ENCODE results near the gene CD101. TPM values are rescaled to one million over a fixed set of nuclear protein-coding genes. Genes with fewer than 3 reads are reported as not detected.

Gene CD101
- total and polyA plus RNA-seq, 4 donors, result 2.0 to 17.8 (median 4.4) TPM

GRCh38 chr1:116968724-116969123, 32.8 kb upstream of the CD101 start:
- Histone ChIP-seq H3K9ac (ENCODE audit: insufficient read depth in 1 of 2, low read length in 2 of 2) (no peak overlapping the region), H3K9me3 (ENCODE audit: control insufficient read depth in 4 of 4, insufficient read depth in 3 of 4, low read length in 3 of 4) (peaks cover 0 to 2% (median 0%) of the 10 kb centered on the region in 4 donors), H3K27ac (ENCODE audit: low read depth in 1 of 2, low read length in 1 of 2) (no peak overlapping the region), H3K4me3 (no peak overlapping the region), H3K4me1 (ENCODE audit: control insufficient read depth in 5 of 5, insufficient read depth in 5 of 5, low read length in 5 of 5) (no peaks in the 10 kb centered on the region), H3K36me3 (ENCODE audit: control insufficient read depth in 4 of 4, insufficient read depth in 4 of 4, low read length in 4 of 4) (peaks cover 0 to 11% (median 6%) of the 10 kb centered on the region in 4 donors), H3K27me3 (ENCODE audit: control insufficient read depth in 3 of 3, insufficient read depth in 3 of 3, low read length in 2 of 3) (no peaks in the 10 kb centered on the region)
- ATAC-seq (ENCODE audit: insufficient read depth, low FRiP score), result no peak
- TF ChIP-seq CTCF (IDR thresholded peaks at IDR 0.05; ENCODE audit: control extremely low read depth, extremely low read depth), result no peak
- no peak for DNase-seq
- WGBS, 2 donors, result 83 to 92% methylated on average over 3 of the region's 3 CpGs

GRCh38 chr1:116971258-116971860, 30.2 kb upstream of the CD101 start:
- H3K9me3 ChIP-seq (ENCODE audit: control insufficient read depth in 4 of 4, insufficient read depth in 3 of 4, low read length in 3 of 4), result peaks cover 0 to 6% (median 0%) of the 10 kb centered on the region in 4 donors
- no peaks in the 10 kb centered on the region for H3K27me3 ChIP-seq (ENCODE audit: control insufficient read depth in 3 of 3, insufficient read depth in 3 of 3, low read length in 2 of 3)
- peaks cover 0 to 19% (median 13%) of the 10 kb centered on the region in 4 donors for H3K36me3 ChIP-seq (ENCODE audit: control insufficient read depth in 4 of 4, insufficient read depth in 4 of 4, low read length in 4 of 4)
- H3K4me3 ChIP-seq, result no peak overlapping the region
- H3K4me1 ChIP-seq (ENCODE audit: control insufficient read depth in 5 of 5, insufficient read depth in 5 of 5, low read length in 5 of 5), result no peaks in the 10 kb centered on the region
- H3K27ac ChIP-seq (ENCODE audit: low read depth in 1 of 2, low read length in 1 of 2), result no peak overlapping the region
- 73 to 81% methylated on average over 4 of the region's 4 CpGs for WGBS, 2 donors
- DNase-seq, result no peak
- no peak for TF ChIP-seq CTCF (IDR thresholded peaks at IDR 0.05; ENCODE audit: control extremely low read depth, extremely low read depth)
- no peak for ATAC-seq (ENCODE audit: insufficient read depth, low FRiP score)
- no peak overlapping the region for H3K9ac ChIP-seq (ENCODE audit: insufficient read depth in 1 of 2, low read length in 2 of 2)

- H3K4me1 ChIP-seq (ENCODE audit: control insufficient read depth in 5 of 5, insufficient read depth in 5 of 5, low read length in 5 of 5), result no peaks in the 10 kb centered on the region
- WGBS, 2 donors, result 91 to 92% methylated on average over 6 of the region's 6 CpGs
- DNase-seq (no peak), ATAC-seq (ENCODE audit: insufficient read depth, low FRiP score) (no peak)
- H3K9me3 ChIP-seq (ENCODE audit: control insufficient read depth in 4 of 4, insufficient read depth in 3 of 4, low read length in 3 of 4), result peaks cover 0 to 6% (median 0%) of the 10 kb centered on the region in 4 donors
- TF ChIP-seq CTCF (IDR thresholded peaks at IDR 0.05; ENCODE audit: control extremely low read depth, extremely low read depth), result no peak
- H3K27ac ChIP-seq (ENCODE audit: low read depth in 1 of 2, low read length in 1 of 2), result no peak overlapping the region
- H3K27me3 ChIP-seq (ENCODE audit: control insufficient read depth in 3 of 3, insufficient read depth in 3 of 3, low read length in 2 of 3), result no peaks in the 10 kb centered on the region
- no peak overlapping the region for H3K4me3 ChIP-seq
- no peak overlapping the region for H3K9ac ChIP-seq (ENCODE audit: insufficient read depth in 1 of 2, low read length in 2 of 2)
- peaks cover 0 to 18% (median 12%) of the 10 kb centered on the region in 4 donors for H3K36me3 ChIP-seq (ENCODE audit: control insufficient read depth in 4 of 4, insufficient read depth in 4 of 4, low read length in 4 of 4)
These were observed 29.4 kb upstream of the CD101 start for GRCh38 chr1:116971965-116972673.

Measured in lung (tissue), 12 donors.